GM12878 (cell line): Measurements from ENCODE around the gene CBFB. TPM values are rescaled to one million over a fixed set of nuclear protein-coding genes. Genes with fewer than 3 reads are reported as not detected.

Experiments used
- ATAC-seq: fragments of 200-7000 bp; cut with Tn5 transposase; 3 replicates; pipeline ENCODE4 v1.9.1; 2020; ENCODE audit warnings: mild to moderate bottlenecking, moderate library complexity
- BruUV-seq: library from RNA; stranded (reverse); fragments of 400-500 nt; replicated peaks from 2 replicates; lab custom pipeline; 2021; lab: Mats Ljungman, UMichigan
- CTCF ChIA-PET: fragments of 300-600 bp; sonication (Branson Sonifier 250); formaldehyde crosslinking; extraction: SDS; loops from one replicate; lab custom pipeline; 2021; ENCODE audit warnings: inconsistent platforms; lab: Yijun Ruan, JAX
- POLR2A ChIA-PET: fragments of 350-600 bp; formaldehyde crosslinking; extraction: SDS; loops from one replicate; lab custom pipeline; 2021; ENCODE audit warnings: inconsistent platforms; lab: Charles Lee
- RAD21 ChIA-PET: fragments of 300-600 bp; sonication (Branson Sonifier 250); formaldehyde crosslinking; loops from one replicate; lab custom pipeline; 2023; ENCODE audit warnings: antibody characterized with exemption; ENCODE audit not compliant: unreplicated experiment; lab: Charles Lee
- SMC1A ChIA-PET: fragments of 300-600 bp; sonication (Branson Sonifier 250); formaldehyde crosslinking; loops from one replicate; lab custom pipeline; 2023; ENCODE audit not compliant: unreplicated experiment, uncharacterized antibody; lab: Charles Lee
- DNase-seq: peaks from one replicate; pipeline ENCODE4 v3.0.0-alpha.2; 2011; ENCODE audit warnings: low read depth, low spot score
- FAIRE-seq: peaks from 3 replicates; lab custom pipeline; 2011; peaks lifted over from hg19 to GRCh38; lab: Jason Lieb, UNC
- H2AFZ ChIP-seq: 2 replicates; pipeline ENCODE4 v1.6.0; 2011; ENCODE audit warnings: low read depth, low read length, control low read depth; ENCODE audit not compliant: control insufficient read depth
- H3K27ac ChIP-seq: 2 replicates; pipeline ENCODE4 v1.5.1; 2011; ENCODE audit warnings: control low read depth; ENCODE audit not compliant: control insufficient read depth, insufficient read depth
- H3K27me3 ChIP-seq, 2 experiments: replicated peaks in 1 of 2; 2 replicates each; pipeline versions ENCODE4 v1.6.0 to v1.6.1; 2011; ENCODE audit warnings: low read length in 1 of 2; ENCODE audit not compliant: control insufficient read depth in 2 of 2, insufficient read depth in 2 of 2
- H3K36me3 ChIP-seq, 2 experiments: 2 replicates each; pipeline ENCODE4 v1.5.1; 2011; ENCODE audit warnings: low read length in 1 of 2; ENCODE audit not compliant: control insufficient read depth in 2 of 2, insufficient read depth in 2 of 2
- H3K4me1 ChIP-seq: 2 replicates; pipeline ENCODE4 v1.6.1; 2011; ENCODE audit warnings: mild to moderate bottlenecking, low read length, moderate library complexity, mixed read lengths; ENCODE audit not compliant: control insufficient read depth, insufficient read depth
- H3K4me2 ChIP-seq: 2 replicates; pipeline ENCODE4 v1.6.0; 2011; ENCODE audit warnings: control low read depth; ENCODE audit not compliant: control insufficient read depth, insufficient read depth
- H3K4me3 ChIP-seq: fragments of 200-600 bp; sonication (generic); 2 replicates; pipeline ENCODE4 v1.5.1; 2016
- H3K79me2 ChIP-seq: 2 replicates; pipeline ENCODE4 v1.6.0; 2011; ENCODE audit warnings: low read length; ENCODE audit not compliant: control insufficient read depth, insufficient read depth
- H3K9ac ChIP-seq: 2 replicates; pipeline ENCODE4 v1.8.0; 2011; ENCODE audit warnings: low read length, control low read depth, mixed read lengths; ENCODE audit not compliant: control insufficient read depth, insufficient read depth
- H3K9me3 ChIP-seq: replicated peaks from 3 replicates; pipeline ENCODE4 v1.5.1; 2011; ENCODE audit warnings: mild to moderate bottlenecking, low read length; ENCODE audit not compliant: control insufficient read depth, insufficient read depth
- H4K20me1 ChIP-seq: 2 replicates; pipeline ENCODE4 v1.6.0; 2011; ENCODE audit not compliant: control insufficient read depth, insufficient read depth
- DPF2 ChIP-seq: fragments of 450-650 bp; IDR thresholded peaks from 2 replicates; pipeline ENCODE4 v1.6.1; 2017; ENCODE audit warnings: mild to moderate bottlenecking
- HDAC6 ChIP-seq: fragments of 200-600 bp; sonication (generic); IDR thresholded peaks from one replicate; pipeline ENCODE4 v1.8.0; 2017; ENCODE audit warnings: antibody characterized with exemption; ENCODE audit not compliant: unreplicated experiment
- MEF2B ChIP-seq: fragments of 450-650 bp; IDR thresholded peaks from 2 replicates; pipeline ENCODE4 v1.6.1; 2018; ENCODE audit warnings: mild to moderate bottlenecking, moderate library complexity; ENCODE audit not compliant: partially characterized antibody, poor library complexity, severe bottlenecking
- MXI1 ChIP-seq: fragments of 150-350 bp; IDR thresholded peaks from 2 replicates; pipeline ENCODE4 v1.6.1; 2011; ENCODE audit warnings: low read depth, mild to moderate bottlenecking, inconsistent platforms, low read length, improper control_type of control experiment
- MYB ChIP-seq: fragments of 150-350 bp; IDR thresholded peaks from 2 replicates; pipeline ENCODE4 v1.6.1; 2014; ENCODE audit warnings: mild to moderate bottlenecking, low read depth, low read length, borderline replicate concordance
- NR2C1 ChIP-seq: fragments of 450-650 bp; IDR thresholded peaks from 2 replicates; pipeline ENCODE4 v1.6.1; 2017; ENCODE audit warnings: antibody characterized with exemption, mild to moderate bottlenecking, moderate library complexity
- NRF1 ChIP-seq: conservative IDR thresholded peaks from 2 replicates; pipeline ENCODE4 v1.6.1; 2011; ENCODE audit warnings: mild to moderate bottlenecking, low read depth, low read length, improper control_type of control experiment
- SMAD5 ChIP-seq: IDR thresholded peaks from 2 replicates; pipeline ENCODE4 v1.6.1; 2016; ENCODE audit warnings: antibody characterized with exemption, low read depth
- WRNIP1 ChIP-seq: IDR thresholded peaks from 2 replicates; pipeline ENCODE4 v1.6.1; 2011; ENCODE audit warnings: low read depth, low read length, improper control_type of control experiment, borderline replicate concordance
- ZNF384 ChIP-seq: IDR thresholded peaks from 2 replicates; pipeline ENCODE4 v1.6.1; 2012; ENCODE audit warnings: low read depth, mild to moderate bottlenecking, low read length, improper control_type of control experiment, borderline replicate concordance
- ZNF622 ChIP-seq: fragments of 450-650 bp; IDR thresholded peaks from 2 replicates; pipeline ENCODE4 v1.6.1; 2017; ENCODE audit warnings: mild to moderate bottlenecking, inconsistent platforms
- WGBS: methylation state at CpG from one replicate; pipeline ENCODE4 v1.1.6; 2016; ENCODE audit warnings: low lambda C conversion rate; ENCODE audit not compliant: insufficient replicate concordance, insufficient coverage; ENCODE audit errors: missing lambda C conversion rate; 5-methylcytosine and 5-hydroxymethylcytosine counted together
- in situ Hi-C: fragments of 300-500 bp; cut with MboI; formaldehyde crosslinking; loops from 9 replicates; pipeline ENCODE4 v1.14.3; 2018; ENCODE audit warnings: mixed read lengths
- intact Hi-C: fragments of 100-400 bp; cut with micrococcal nuclease; formaldehyde crosslinking; loops from one replicate; pipeline ENCODE4 v1.14.2; 2022; ENCODE audit not compliant: unreplicated experiment
- polyA plus RNA-seq, 11 experiments: library from polyadenylated mRNA; depleted of rRNA in 4 of 11; unstranded in 6 of 11; stranded (reverse) in 5 of 11; fragments of >200 nt; fragmentation: Nextera tagmentation in 4 of 11; fragmentation: Illumina TruSeq in 1 of 11; extraction: Ambion mirVana in 4 of 11; extraction: Trizol in 1 of 11; gene quantifications; 1 replicate in 1 of 11; 2 replicates in 10 of 11; pipeline versions ENCODE4 v1.2.1 to v1.2.3, GENCODE V29; 2011 to 2016; ENCODE audit warnings: inconsistent platforms in 2 of 11, missing spikeins in 2 of 11, low read depth in 1 of 11
- total RNA-seq, 4 experiments: library from RNA; depleted of rRNA in 3 of 4; stranded (reverse); fragments of >200 nt in 3 of 4; fragmentation: Illumina TruSeq in 1 of 4; extraction: Trizol in 1 of 4; gene quantifications; 2 replicates each; pipeline versions ENCODE4 v1.2.1 to v1.2.3, GENCODE V29; 2013 to 2021
- TF ChIP-seq, protein P1 (sequence below): fragments of 450-650 bp; formaldehyde crosslinking; IDR thresholded peaks from 2 replicates; pipeline ENCODE4 v1.4.0; 2022; ENCODE audit warnings: mild to moderate bottlenecking, moderate library complexity

Gene CBFB
- total and polyA plus RNA-seq, 10 of the 15 experiments (the other 5 are each of a cell fraction or from before 2014, with no cell fraction given) = 25.3 to 83.8 (median 65.7) TPM

DNA sequence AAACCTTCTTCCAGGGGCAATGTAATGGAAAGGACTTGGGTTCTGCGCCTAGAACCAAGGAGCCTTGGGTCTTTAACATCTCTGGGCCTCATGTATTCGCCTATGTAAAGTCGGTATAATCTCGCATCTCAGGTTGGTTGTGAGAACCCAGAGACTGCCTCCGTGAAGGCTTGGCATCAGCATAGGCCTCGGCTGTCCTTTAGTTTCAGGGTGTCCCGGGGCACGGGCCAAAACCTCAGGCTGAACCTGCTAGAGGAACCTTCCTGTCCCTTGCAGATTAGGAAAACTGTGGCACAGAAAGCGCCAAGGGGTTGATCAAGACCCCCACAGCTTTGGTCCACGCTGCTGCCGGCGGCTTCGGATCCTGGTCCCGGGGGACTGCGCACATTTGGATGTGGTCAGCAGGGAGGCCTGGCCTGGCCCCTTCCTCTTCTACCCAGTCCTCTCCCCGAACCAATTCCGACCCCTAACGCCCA is 80.0 kb downstream of the CBFB start:
- no TSS peak for BruUV-seq
- Histone ChIP-seq H3K79me2 (peaks cover 22% of the 10 kb centered on the region), H4K20me1 (no peaks in the 10 kb centered on the region), H3K27me3 (no peaks in the 10 kb centered on the region), H3K9ac (peak overlapping the region; percentile 45; the same call in 1 of the 2 replicates), H3K4me2 (peak overlapping the region; percentile 87), H3K4me1 (peaks cover 17% of the 10 kb centered on the region), H3K4me3 (peak overlapping the region; percentile 95; the same call in 1 of the 2 replicates), H3K27ac (0 out of 2 replicates have a peak overlapping the region, but pooled peaks have one; percentile 13), H3K9me3 (no peaks in the 10 kb centered on the region), H3K36me3 (no peaks in the 10 kb centered on the region), H2AFZ (peak overlapping the region; percentile 93)
- no peak for DNase-seq
- ChIA-PET POLR2A (no interaction called here), RAD21 (interaction anchor here (1.9 kb wide), 1 partner anchor 46 kb away, joined by 5 read pairs; no protein-coding TSS in a partner anchor), CTCF (interaction anchor here (0.6 to 3.1 kb wide), 3 partner anchors 46 to 91 kb away, joined by 3 to 12 read pairs (median 7); no protein-coding TSS in a partner anchor), SMC1A (interaction anchor here (1.0 to 1.5 kb wide), 3 partner anchors 8 to 91 kb away, joined by 3 to 4 read pairs (median 3); no protein-coding TSS in a partner anchor)
- in situ Hi-C loops (no loop called here), intact Hi-C loops (no loop called here)
- TF ChIP-seq SMAD5 = no peak
- TF ChIP-seq DPF2 = no peak
- peak; percentile 11 for TF ChIP-seq MEF2B
- WGBS = 85% methylated on average over 17 of the region's 18 CpGs
- no peak for FAIRE-seq
- no peak for ATAC-seq

DNA sequence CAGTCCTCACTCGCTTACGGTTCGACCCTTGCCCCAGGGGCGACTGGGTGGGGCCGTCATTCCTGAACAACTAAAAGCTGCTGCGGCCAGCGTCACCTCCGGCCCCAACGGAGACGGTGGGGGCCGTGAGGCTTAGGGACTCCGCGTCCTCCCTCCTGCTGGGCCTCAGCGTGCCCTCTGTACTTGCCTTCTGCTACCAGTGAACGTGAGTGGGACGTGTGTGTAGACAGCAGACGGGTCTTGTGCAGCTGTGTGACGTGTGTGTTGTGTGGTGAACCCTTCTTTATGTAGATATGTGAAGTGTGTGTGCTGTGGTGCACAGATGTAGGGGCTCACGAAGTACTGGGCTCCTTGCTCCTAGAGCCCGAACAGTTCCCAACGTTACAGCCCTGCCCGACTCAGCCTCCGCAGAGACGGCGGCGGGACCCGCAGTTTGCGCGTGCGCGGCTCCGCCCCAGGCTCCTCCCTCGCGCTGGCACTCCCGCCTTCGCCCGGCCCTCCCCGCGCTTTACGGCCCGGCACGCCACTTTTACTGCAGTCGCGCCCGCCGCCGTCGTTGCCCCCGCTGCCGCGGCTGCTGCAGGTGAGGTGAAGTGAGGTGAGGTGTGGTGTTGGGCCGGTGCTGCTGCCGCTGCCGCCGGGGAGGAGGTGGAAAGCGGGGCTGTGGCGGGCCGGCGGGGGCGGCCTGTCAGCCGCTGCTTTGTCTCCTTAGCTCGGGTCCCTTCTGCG is 80.6 kb downstream of the CBFB start, which contains the start of gene PHAF1:
PHAF1 (plus strand) TSS at position 535 of the 729 bp plus-strand sequence. CDS start 235 bp downstream, outside the sequence.
- Histone ChIP-seq H3K27me3 (no peaks in the 10 kb centered on the region), H3K27ac (peak within 1 kb of the TSS; percentile 13; the same call in 1 of the 2 replicates), H3K4me3 (peak within 1 kb of the TSS; percentile 95), H2AFZ (peak within 1 kb of the TSS; percentile 93), H3K79me2 (peaks cover 22% of the 10 kb centered on the region), H3K9ac (peak within 1 kb of the TSS; percentile 69), H3K9me3 (no peaks in the 10 kb centered on the region), H3K4me1 (peaks cover 17% of the 10 kb centered on the region), H3K4me2 (peak within 1 kb of the TSS; percentile 97), H3K36me3 (no peaks in the 10 kb centered on the region; a peak in 1 of 4 replicates), H4K20me1 (no peaks in the 10 kb centered on the region)
- RAD21 ChIA-PET = interaction anchor here (1.9 kb wide), 1 partner anchor 46 kb away, joined by 5 read pairs; no protein-coding TSS in a partner anchor
- SMC1A ChIA-PET = interaction anchor here (0.7 to 1.2 kb wide), 5 partner anchors 9 to 83 kb away, joined by 3 to 5 read pairs (median 4); no protein-coding TSS in a partner anchor
- POLR2A ChIA-PET = interaction anchor here (0.6 to 1.4 kb wide), 2 partner anchors 50 to 99 kb away, joined by 4 to 5 read pairs; partner anchors contain the start of genes FBXL8 and TRADD
- in situ Hi-C loops = no loop called here
- BruUV-seq = no TSS peak
- WGBS = 1% methylated on average over 60 of the region's 63 CpGs
- intact Hi-C loops = no loop called here
- CTCF ChIA-PET = interaction anchor here (0.6 to 3.1 kb wide), 4 partner anchors 8 to 92 kb away, joined by 3 to 12 read pairs (median 5); no protein-coding TSS in a partner anchor
- DNase-seq = peak; percentile 76
- ATAC-seq = peak; percentile 95
- peak; percentile 84 for FAIRE-seq
- no peak for TF ChIP-seq MYB
- TF ChIP-seq ZNF384 = no peak
- no peak for TF ChIP-seq HDAC6
- TF ChIP-seq, protein P1, sequence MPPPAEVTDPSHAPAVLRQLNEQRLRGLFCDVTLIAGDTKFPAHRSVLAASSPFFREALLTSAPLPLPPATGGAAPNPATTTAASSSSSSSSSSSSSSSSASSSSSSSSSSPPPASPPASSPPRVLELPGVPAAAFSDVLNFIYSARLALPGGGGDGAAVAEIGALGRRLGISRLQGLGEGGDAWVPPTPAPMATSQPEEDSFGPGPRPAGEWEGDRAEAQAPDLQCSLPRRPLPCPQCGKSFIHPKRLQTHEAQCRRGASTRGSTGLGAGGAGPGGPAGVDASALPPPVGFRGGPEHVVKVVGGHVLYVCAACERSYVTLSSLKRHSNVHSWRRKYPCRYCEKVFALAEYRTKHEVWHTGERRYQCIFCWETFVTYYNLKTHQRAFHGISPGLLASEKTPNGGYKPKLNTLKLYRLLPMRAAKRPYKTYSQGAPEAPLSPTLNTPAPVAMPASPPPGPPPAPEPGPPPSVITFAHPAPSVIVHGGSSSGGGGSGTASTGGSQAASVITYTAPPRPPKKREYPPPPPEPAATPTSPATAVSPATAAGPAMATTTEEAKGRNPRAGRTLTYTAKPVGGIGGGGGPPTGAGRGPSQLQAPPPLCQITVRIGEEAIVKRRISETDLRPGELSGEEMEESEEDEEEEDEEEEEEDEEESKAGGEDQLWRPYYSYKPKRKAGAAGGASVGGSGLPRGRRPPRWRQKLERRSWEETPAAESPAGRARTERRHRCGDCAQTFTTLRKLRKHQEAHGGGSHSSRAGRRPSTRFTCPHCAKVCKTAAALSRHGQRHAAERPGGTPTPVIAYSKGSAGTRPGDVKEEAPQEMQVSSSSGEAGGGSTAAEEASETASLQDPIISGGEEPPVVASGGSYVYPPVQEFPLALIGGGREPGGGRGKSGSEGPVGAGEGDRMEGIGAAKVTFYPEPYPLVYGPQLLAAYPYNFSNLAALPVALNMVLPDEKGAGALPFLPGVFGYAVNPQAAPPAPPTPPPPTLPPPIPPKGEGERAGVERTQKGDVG (CRISPR knock-in tag) = no peak
- TF ChIP-seq MXI1 = no peak
- peak; percentile 64 for TF ChIP-seq NRF1
- no peak for TF ChIP-seq NR2C1
- TF ChIP-seq ZNF622 = no peak
- no peak for TF ChIP-seq WRNIP1
